ENCODE data around the gene SEMA6A. TPM values are rescaled to one million over a fixed set of nuclear protein-coding genes. Genes with fewer than 3 reads are reported as not detected.

Gene SEMA6A
- total RNA-seq, 2 experiments from 2014 or later: not detected

DNA sequence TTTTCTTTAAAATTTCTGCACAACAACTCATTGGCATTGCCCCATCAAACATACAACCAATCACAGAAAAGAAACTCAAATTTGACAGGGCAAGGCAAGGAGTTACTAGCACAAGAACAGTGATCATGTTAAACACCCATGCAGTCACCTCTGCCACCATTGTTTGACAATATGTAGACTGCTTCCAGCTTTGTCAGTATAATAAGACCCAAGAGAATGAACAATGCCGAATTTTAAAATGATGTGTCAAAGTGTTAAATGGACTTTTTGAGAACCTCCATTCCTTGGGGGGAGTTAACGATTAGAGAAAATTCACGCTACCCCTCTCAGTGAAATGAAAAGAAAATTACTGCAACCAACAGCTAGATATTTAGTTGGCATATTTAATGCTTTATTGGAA, 109.2 kb downstream of the SEMA6A start:
- peaks cover 1% of the 10 kb centered on the region for H3K9me3 Mint-ChIP-seq
- H3K36me3 Mint-ChIP-seq: peaks cover 14% of the 10 kb centered on the region
- H3K4me3 Mint-ChIP-seq: no peak overlapping the region
- DNase-seq: no peak
- H3K27me3 Mint-ChIP-seq: no peaks in the 10 kb centered on the region
- H3K4me1 Mint-ChIP-seq: no peaks in the 10 kb centered on the region
- no peak overlapping the region for H3K27ac Mint-ChIP-seq

DNA sequence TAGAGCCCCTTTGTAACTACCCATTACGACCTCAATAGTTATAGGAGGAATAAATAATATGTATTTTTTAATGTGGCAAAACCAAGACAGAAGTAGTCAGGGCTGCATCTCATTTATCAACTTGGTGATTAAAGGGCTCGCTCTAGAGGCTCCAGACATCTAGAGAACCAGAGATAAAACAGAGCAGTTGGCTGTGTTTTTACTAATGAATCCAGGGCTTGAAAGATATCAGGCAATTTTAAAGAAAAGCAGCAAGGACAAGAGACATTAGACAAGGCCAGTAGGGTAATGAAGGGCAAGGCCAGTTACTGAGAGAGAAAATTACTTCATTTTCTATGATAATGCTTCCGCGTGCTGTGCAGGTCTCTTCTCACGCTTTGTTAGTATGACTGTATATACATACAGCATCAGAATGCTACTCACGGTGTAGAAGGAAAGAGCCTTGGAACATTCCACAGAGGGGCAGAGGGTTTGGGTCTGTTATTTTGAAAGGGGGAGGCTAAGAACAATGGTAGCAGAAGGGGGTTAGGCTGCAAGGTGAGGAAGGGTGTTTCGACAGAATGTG, 110.4 kb downstream of the SEMA6A start:
- Mint-ChIP-seq H3K9me3 (peaks cover 1% of the 10 kb centered on the region), H3K27me3 (no peaks in the 10 kb centered on the region), H3K27ac (no peak overlapping the region), H3K4me3 (no peak overlapping the region), H3K36me3 (peaks cover 14% of the 10 kb centered on the region), H3K4me1 (no peaks in the 10 kb centered on the region)
- no peak for DNase-seq

DNA sequence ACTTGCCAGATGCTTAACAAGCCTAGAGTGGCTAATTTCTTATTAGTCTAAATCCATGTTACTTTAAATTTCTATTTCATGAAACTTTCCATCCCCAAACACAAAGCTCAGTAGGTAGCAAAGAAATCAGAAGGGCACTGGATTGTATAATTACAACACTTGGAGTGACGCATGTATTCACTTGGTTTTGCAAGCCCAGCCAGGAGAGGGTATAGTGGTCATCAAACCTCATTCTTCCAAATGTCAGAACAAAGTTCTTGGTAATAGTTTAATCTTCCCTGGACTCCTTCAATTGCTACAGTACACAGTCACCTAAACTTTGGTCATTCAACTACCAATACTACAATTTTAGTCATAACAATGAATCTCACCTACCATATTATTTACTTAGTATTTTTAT, 112.1 kb downstream of the SEMA6A start:
- H3K27ac Mint-ChIP-seq: no peak overlapping the region
- H3K4me1 Mint-ChIP-seq: no peaks in the 10 kb centered on the region
- DNase-seq: no peak
- H3K36me3 Mint-ChIP-seq: peaks cover 9% of the 10 kb centered on the region
- H3K27me3 Mint-ChIP-seq: no peaks in the 10 kb centered on the region
- H3K4me3 Mint-ChIP-seq: no peak overlapping the region
- H3K9me3 Mint-ChIP-seq: no peaks in the 10 kb centered on the region

DNA sequence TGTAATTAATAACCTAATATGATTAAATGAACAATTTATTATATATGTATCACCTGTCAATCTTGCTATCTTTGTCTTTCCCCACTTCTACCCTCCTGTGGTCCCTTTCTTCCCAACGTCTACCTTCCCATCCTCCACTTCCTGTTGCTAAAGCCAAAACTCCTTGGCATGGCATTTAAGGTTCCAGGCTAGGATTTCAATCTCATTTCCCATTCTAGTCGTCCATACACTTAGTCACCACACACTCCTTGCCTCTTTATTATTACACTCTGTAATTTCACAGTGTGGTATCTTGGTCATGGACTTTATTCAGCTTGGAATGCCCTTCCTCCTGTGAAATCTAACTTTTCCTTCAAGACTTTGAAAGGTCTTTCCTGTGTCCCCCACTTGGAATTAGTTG, 115.3 kb downstream of the SEMA6A start:
- no peaks in the 10 kb centered on the region for H3K9me3 Mint-ChIP-seq
- peaks cover 10% of the 10 kb centered on the region for H3K4me1 Mint-ChIP-seq
- H3K36me3 Mint-ChIP-seq: peaks cover 2% of the 10 kb centered on the region
- no peak overlapping the region for H3K27ac Mint-ChIP-seq
- no peak overlapping the region for H3K4me3 Mint-ChIP-seq
- no peaks in the 10 kb centered on the region for H3K27me3 Mint-ChIP-seq
- DNase-seq: no peak

DNA sequence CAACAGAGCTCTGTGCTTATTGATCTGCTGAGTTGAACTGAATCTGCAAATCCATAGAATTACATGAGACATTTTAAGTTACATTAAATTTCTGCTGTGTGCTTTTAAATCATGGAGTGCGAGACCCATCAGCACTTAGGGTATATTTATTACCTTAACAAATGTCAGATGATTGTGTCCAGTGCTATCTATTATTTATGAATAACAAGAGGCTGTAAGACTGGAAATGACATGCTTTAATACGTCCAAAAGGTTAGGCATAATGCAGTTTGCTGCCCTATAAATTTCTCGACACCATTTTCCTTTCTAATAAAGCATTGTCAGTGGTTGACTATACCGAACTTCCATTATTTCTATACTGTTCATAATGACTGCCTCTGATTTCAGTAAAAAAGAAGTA, 117.6 kb downstream of the SEMA6A start:
- peaks cover 9% of the 10 kb centered on the region for H3K36me3 Mint-ChIP-seq
- peaks cover 19% of the 10 kb centered on the region for H3K4me1 Mint-ChIP-seq
- H3K27me3 Mint-ChIP-seq: no peaks in the 10 kb centered on the region
- DNase-seq: no peak
- H3K4me3 Mint-ChIP-seq: no peak overlapping the region
- no peaks in the 10 kb centered on the region for H3K9me3 Mint-ChIP-seq
- H3K27ac Mint-ChIP-seq: no peak overlapping the region

DNA sequence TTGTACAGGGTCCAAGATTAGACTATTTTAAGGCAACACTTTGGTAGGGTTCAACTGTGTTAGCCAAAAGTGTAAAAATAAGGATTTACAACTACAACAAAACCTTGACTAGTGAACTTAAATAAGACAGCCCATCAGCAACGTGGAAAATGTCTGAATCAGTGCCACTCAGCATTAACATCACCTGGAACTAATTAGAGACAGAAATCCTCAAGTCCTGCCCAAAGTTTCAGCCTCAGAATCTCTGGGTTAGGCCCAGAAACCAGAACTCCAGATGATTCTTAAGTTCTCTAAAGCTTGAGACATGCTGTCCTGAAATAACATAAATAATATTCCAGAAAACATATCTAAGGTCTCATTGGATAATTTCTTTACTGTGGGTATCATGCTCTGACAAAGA, 118.6 kb downstream of the SEMA6A start:
- no peaks in the 10 kb centered on the region for H3K27me3 Mint-ChIP-seq
- H3K4me3 Mint-ChIP-seq: no peak overlapping the region
- DNase-seq: no peak
- H3K27ac Mint-ChIP-seq: no peak overlapping the region
- peaks cover 19% of the 10 kb centered on the region for H3K4me1 Mint-ChIP-seq
- H3K36me3 Mint-ChIP-seq: peaks cover 10% of the 10 kb centered on the region
- H3K9me3 Mint-ChIP-seq: no peaks in the 10 kb centered on the region

DNA sequence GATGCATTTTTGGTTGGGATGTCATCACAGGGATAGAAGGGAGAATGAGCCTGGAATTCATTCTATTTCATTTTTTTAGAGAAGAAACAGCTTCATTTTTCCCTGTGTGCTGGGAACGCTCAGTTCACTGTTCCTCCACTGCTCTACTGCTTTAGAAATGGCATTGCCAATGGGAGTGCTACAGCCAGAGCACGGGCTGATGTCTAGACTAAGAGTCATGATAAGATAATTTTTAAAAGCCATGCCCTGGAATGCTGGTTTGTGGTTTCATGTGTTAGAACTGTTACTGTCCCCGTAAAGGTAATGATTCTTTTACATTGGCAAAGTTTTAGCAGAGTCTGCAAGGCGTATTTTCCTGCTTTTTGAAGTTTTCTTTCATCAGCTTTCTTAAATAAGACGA, 119.6 kb downstream of the SEMA6A start:
- peaks cover 19% of the 10 kb centered on the region for H3K4me1 Mint-ChIP-seq
- no peaks in the 10 kb centered on the region for H3K27me3 Mint-ChIP-seq
- H3K9me3 Mint-ChIP-seq: no peaks in the 10 kb centered on the region
- no peak overlapping the region for H3K27ac Mint-ChIP-seq
- H3K36me3 Mint-ChIP-seq: peaks cover 15% of the 10 kb centered on the region
- DNase-seq: no peak
- no peak overlapping the region for H3K4me3 Mint-ChIP-seq

DNA sequence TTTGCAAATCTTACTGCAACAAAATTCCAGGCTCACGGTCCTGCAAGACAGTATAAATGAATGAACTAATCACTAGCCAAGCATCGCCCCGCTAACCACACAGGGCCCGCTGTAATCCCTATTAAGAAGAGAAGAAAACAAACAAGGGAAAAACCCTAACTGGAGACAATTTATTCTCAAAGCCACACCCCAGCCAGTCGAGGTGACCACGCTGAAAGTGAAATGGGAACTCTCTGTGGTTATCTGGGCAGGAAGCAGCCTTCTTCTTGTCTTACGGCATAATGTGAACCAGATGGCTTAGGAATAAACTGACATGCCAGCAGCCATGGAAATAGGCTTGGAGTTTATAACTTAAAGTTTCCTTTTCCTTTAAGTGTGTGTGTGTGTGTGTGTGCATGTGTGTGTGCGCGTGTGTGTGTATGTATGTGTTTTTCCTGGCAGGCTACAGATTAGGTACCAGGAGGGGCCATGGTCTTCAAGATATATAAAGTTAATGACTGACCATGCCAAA, 120.2 kb downstream of the SEMA6A start:
- Mint-ChIP-seq H3K9me3 (no peaks in the 10 kb centered on the region), H3K27ac (no peak overlapping the region), H3K27me3 (no peaks in the 10 kb centered on the region), H3K4me3 (no peak overlapping the region), H3K4me1 (peaks cover 19% of the 10 kb centered on the region), H3K36me3 (peaks cover 15% of the 10 kb centered on the region)
- peak; percentile 31 for DNase-seq

DNA sequence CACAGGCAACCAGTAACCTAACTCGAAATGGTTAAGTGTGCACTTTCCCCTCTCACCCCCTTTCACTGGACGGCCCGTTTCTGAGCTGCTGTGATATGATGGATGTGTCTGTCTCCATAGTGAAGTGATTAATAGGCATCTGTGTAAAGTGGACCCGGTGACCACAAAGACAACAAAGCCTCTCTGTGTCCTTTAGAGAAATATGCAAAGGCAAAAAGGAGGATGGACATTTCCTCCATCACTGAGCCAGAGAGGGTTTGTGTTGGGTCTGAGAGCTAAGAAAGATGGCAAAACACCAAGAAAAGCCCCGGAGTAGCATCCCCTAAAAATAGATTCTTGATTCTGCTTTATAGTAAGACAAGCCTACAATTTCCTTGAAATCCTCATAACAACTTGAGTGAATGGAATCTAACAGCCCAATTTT, 120.6 kb downstream of the SEMA6A start:
- Mint-ChIP-seq H3K27ac (no peak overlapping the region), H3K36me3 (peaks cover 15% of the 10 kb centered on the region), H3K9me3 (no peaks in the 10 kb centered on the region), H3K27me3 (no peaks in the 10 kb centered on the region), H3K4me3 (no peak overlapping the region), H3K4me1 (peaks cover 19% of the 10 kb centered on the region)
- no peak for DNase-seq

DNA sequence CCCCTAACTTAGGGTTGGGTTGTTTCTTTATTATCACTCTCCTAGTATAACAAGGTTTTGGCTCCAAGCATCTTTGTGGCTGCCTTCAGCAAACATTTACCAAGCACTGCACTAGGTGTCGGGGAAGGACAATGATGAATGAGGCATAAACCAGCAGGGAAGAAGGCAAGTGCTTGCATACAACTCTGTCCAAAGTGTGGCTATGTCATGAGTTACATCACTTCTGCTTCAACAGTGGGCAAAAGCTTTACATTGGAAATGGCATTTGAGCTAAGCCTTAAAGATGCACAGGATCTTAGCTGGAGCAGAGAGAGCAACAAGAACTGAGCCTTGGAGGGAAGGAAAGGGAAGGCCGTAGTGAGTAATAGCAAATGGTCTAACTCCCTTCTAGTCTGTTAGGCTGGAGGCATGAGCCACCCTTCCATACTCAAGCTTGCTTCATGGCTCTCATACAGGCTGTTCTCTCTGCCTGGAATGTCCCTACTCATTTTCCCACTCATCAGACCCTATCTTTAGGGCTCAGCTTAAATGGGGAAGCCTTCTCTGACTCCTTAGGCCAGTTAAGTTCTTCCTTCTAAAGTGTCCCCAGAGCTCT, 121.8 kb downstream of the SEMA6A start:
- Mint-ChIP-seq H3K9me3 (no peaks in the 10 kb centered on the region), H3K27ac (no peak overlapping the region), H3K4me1 (peaks cover 19% of the 10 kb centered on the region), H3K4me3 (no peak overlapping the region), H3K36me3 (peaks cover 17% of the 10 kb centered on the region), H3K27me3 (no peaks in the 10 kb centered on the region)
- no peak for DNase-seq

DNA sequence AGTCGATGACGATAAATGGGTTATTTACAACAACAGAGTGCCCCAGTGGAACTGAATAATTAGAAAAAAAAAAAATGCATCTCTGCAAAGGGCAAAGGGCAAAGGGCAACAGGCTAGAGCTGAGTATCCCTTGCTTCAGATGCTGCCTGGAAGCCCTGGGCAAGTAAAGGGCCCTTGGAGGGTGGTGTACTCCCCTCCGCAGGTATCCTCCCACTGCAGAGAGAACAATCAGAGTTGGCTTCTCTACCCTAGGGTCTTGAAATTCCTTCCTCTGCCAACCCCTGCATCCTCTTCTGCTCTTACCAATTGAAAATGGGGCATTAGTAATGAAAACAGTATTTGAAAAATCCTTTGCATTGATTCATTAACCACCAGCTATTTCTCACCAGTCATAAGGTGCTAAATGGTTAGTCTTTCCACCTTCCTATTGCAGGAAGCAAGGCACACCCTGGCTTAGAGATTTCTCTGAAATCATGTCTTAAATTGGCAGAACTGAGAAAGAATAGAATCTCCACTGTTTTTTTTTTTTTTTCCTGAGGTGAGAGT, 122.6 kb downstream of the SEMA6A start:
- H3K4me3 Mint-ChIP-seq: no peak overlapping the region
- no peak for DNase-seq
- H3K4me1 Mint-ChIP-seq: peaks cover 19% of the 10 kb centered on the region
- no peaks in the 10 kb centered on the region for H3K9me3 Mint-ChIP-seq
- H3K27me3 Mint-ChIP-seq: no peaks in the 10 kb centered on the region
- H3K36me3 Mint-ChIP-seq: peaks cover 20% of the 10 kb centered on the region
- H3K27ac Mint-ChIP-seq: no peak overlapping the region

DNA sequence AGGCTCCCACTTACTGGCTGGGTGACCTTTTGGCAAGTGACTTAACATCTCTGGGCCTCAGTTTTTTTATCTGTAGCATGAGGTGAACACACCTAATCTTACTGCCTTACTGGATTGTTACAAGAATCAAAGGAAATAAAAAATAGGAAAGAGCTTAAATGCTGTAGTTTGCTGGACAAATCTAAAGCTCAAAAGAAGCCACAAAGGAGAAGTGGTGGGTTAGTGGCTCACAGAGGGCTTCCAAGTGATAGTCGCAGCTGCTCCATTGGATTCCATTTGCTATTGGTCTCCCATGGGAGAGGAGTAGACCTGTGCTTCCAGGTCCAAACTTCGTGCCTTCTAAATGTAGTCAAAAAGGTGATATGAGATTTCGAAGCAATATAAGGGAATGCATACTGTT, 123.6 kb downstream of the SEMA6A start:
- Mint-ChIP-seq H3K27me3 (no peaks in the 10 kb centered on the region), H3K36me3 (peaks cover 27% of the 10 kb centered on the region), H3K4me1 (peaks cover 19% of the 10 kb centered on the region), H3K4me3 (no peak overlapping the region), H3K27ac (no peak overlapping the region), H3K9me3 (no peaks in the 10 kb centered on the region)
- no peak for DNase-seq

DNA sequence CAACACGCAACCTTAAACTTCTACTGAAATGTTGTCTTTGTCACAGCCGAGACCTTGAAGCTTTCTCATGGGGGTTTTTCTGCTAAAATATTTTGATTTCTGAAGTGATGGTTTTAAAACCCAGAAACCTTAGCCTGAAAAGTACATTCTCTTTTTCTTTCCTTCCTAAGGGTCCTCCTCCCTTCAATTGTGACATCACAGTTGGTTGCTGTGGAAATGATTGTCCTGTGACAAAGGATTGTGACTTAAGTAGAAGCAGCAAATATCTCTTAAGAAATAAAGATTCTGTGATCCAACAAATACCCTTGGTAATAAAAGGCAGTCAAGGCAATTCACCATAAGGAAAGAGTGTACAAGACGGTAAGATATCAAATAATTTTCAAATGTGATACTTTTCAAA, 125.2 kb downstream of the SEMA6A start:
- DNase-seq: no peak
- peaks cover 30% of the 10 kb centered on the region for H3K36me3 Mint-ChIP-seq
- H3K4me3 Mint-ChIP-seq: no peak overlapping the region
- no peak overlapping the region for H3K27ac Mint-ChIP-seq
- H3K9me3 Mint-ChIP-seq: no peaks in the 10 kb centered on the region
- H3K27me3 Mint-ChIP-seq: no peaks in the 10 kb centered on the region
- peaks cover 10% of the 10 kb centered on the region for H3K4me1 Mint-ChIP-seq

DNA sequence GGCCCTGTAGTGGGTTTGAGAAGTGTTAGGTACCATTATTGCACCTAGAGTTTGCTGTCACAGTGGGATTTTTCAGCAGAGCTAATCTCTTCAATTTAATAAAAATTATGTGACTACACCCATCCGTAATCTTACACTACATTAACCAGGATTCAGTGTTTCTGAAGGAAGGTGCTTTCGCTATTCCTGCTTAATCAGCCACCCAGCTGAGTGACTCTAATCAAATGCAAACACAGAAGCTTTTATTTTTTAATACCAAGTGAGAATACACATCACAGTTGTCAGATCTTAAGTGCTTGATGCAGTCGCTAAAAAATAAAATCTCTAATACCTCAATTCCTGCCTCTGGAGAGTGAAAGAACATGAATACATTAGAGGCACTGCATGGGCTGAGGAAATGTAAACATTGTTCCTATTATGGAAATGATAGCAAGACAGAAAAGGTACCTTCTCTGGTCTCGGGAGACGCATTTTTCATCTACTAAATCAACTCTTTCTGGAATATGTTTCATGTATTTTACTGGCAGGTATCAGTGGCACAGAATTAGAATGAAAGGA, 125.7 kb downstream of the SEMA6A start:
- Mint-ChIP-seq H3K4me3 (no peak overlapping the region), H3K4me1 (peaks cover 5% of the 10 kb centered on the region), H3K27me3 (no peaks in the 10 kb centered on the region), H3K9me3 (no peaks in the 10 kb centered on the region), H3K27ac (no peak overlapping the region), H3K36me3 (peaks cover 28% of the 10 kb centered on the region)
- DNase-seq: no peak

DNA sequence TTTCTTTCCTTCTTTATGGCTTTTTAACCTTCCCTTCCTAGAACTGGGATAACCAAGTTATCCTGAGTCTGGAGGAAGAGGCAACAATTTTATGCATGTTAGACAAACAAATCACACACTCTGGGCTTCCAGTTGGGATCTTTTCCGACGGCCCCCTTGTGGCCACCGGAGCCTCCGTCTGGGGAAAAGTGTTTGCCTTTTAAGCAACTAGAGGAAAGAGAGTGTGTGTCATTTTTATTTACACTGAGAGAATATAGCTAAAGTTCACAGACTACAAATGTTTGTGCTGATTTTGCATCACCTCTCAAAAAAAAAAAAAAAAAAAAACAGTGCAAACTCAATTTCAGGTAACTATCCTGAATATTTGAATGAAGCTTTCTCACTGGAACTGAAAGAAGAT, 126.2 kb downstream of the SEMA6A start:
- peaks cover under 1% of the 10 kb centered on the region for H3K4me1 Mint-ChIP-seq
- DNase-seq: no peak
- H3K9me3 Mint-ChIP-seq: no peaks in the 10 kb centered on the region
- H3K27me3 Mint-ChIP-seq: no peaks in the 10 kb centered on the region
- no peak overlapping the region for H3K27ac Mint-ChIP-seq
- no peak overlapping the region for H3K4me3 Mint-ChIP-seq
- H3K36me3 Mint-ChIP-seq: peaks cover 27% of the 10 kb centered on the region
